DMS 273 (cell line): Measurements from ENCODE around the gene PRKRA.
"Not testable (repeated sequence)": the region's sequence is repeated elsewhere in the genome, so short reads cannot be mapped to it uniquely, and the experiment has no call there.

ENCODE experiments used
- DNase-seq: peaks from one replicate; lab custom pipeline; 2025; ENCODE audit not compliant: unreplicated experiment; lab: John Stamatoyannopoulos, UW

The PRKRA gene

GRCh38 chr2:178469219-178469849 is 18.4 kb upstream of the PRKRA start:
- no peak for DNase-seq

GRCh38 chr2:178457390-178457886 is 6.5 kb upstream of the PRKRA start:
- no peak for DNase-seq

GRCh38 chr2:178455947-178456346 is 5.0 kb upstream of the PRKRA start:
- DNase-seq: no peak

- DNase-seq: peak; percentile 22
These were observed 1.9 kb upstream of the PRKRA start for GRCh38 chr2:178452870-178453269.

- no peak for DNase-seq
These were observed 1.4 kb upstream of the PRKRA start for GRCh38 chr2:178452334-178452733.

GRCh38 chr2:178450524-178450773 is 526 bp downstream of the PRKRA start:
- no peak for DNase-seq

GRCh38 chr2:178449700-178450523 is 1.1 kb downstream of the PRKRA start:
- peak; percentile 59 for DNase-seq

- DNase-seq: peak; percentile 18
These were observed 1.9 kb downstream of the PRKRA start for GRCh38 chr2:178448968-178449661.

- no peak for DNase-seq
These were observed 9.5 kb downstream of the PRKRA start for GRCh38 chr2:178441426-178441825.

GRCh38 chr2:178436662-178437061 is 14.3 kb downstream of the PRKRA start:
- DNase-seq: no peak

GRCh38 chr2:178429336-178429735 is 21.6 kb downstream of the PRKRA start:
- DNase-seq: no peak

- DNase-seq: no peak
These were observed 22.6 kb downstream of the PRKRA start for GRCh38 chr2:178428396-178428806.

- DNase-seq: no peak
These were observed 23.5 kb downstream of the PRKRA start for GRCh38 chr2:178427458-178427857.

- DNase-seq: no peak
These were observed 24.6 kb downstream of the PRKRA start for GRCh38 chr2:178426388-178426787.

- no peak for DNase-seq
These were observed 25.6 kb downstream of the PRKRA start for GRCh38 chr2:178425255-178425827.

GRCh38 chr2:178423746-178424145 is 27.2 kb downstream of the PRKRA start:
- not testable (repeated sequence) for DNase-seq

- no peak for DNase-seq
These were observed 28.9 kb downstream of the PRKRA start for GRCh38 chr2:178422097-178422496.

- no peak for DNase-seq
These were observed 30.4 kb downstream of the PRKRA start for GRCh38 chr2:178420463-178420999.

GRCh38 chr2:178419123-178419522 is 31.9 kb downstream of the PRKRA start:
- DNase-seq: peak; percentile 48

GRCh38 chr2:178418426-178418825 is 32.5 kb downstream of the PRKRA start:
- no peak for DNase-seq

- no peak for DNase-seq
These were observed 33.1 kb downstream of the PRKRA start for GRCh38 chr2:178417916-178418315.
